ENCODE data around the gene HS6ST3. TPM values are rescaled to one million over a fixed set of nuclear protein-coding genes. Genes with fewer than 3 reads are reported as not detected.

Gene HS6ST3
- total and polyA plus RNA-seq, 2 donors (not counting 3 experiments of a cell fraction or from before 2014, with no cell fraction given): 0.03 to 0.15 TPM

DNA sequence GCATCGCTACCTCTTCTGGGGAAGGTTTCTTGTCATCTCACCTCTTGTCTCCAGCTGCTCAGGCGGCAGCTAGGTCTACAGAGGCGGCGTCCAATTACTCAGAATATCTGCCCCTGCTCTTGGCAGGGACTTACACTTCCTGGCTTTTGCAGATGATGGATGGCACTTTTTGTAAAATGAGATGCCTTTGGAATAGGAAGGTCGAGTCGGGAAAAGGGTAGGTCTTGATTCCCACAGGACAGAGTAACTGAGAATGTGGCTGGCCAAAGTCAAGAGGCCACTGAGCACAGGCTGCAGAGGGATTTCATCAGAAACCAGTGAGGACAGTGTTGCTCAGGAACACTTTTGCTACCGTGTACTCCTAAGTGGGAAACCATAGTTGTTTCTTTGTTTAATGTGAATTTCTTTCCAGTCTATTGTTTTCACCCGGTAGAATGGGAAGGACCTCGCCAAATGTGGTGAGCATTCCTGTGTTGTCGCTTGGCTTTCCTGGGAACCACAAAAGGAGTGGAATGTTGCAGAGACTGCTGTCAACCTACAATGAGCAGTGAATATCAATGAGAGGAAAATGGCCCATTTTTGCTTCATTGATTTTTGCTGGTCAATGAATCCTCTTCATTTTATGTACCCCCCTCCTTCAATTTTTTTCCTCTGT lies 383.7 kb downstream of the HS6ST3 start:
- dilution Hi-C loops (cut with MboI; ENCODE audit: extremely low pct_ligation_motif_present, low sequenced_read_pairs): no loop called here
- no peak for FAIRE-seq

DNA sequence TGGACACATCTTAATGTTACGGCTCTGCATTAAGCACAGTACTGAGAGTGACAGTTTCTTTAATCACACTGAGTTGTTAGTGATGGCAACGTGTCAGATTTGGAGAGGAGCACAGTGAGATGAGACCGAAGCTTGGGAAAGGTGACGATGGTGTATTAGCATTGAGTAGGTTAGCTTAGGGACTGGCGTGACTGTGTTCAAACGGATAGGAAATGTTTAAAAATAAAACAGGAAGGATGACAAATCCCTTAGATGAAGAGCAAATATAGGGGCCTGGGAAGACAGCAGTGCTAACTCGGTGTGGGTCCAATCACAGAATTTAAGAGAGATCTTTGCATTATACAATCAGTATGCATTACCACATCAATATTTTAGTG lies 384.3 kb downstream of the HS6ST3 start:
- H3K9ac ChIP-seq (replicated peaks; ENCODE audit: extremely low read depth, insufficient read depth, low read length): no peak overlapping the region
- H3K9me3 ChIP-seq (replicated peaks; ENCODE audit: control insufficient read depth, insufficient read depth, low read length): no peaks in the 10 kb centered on the region
- BruUV-seq (replicated peaks): no TSS peak
- DNase-seq (ENCODE audit: low read depth, low spot score): no peak
- intact Hi-C loops (cut with micrococcal nuclease): no loop called here
- dilution Hi-C loops (cut with MboI; ENCODE audit: extremely low pct_ligation_motif_present, low sequenced_read_pairs): no loop called here
- no peaks in the 10 kb centered on the region for H3K9me1 ChIP-seq (replicated peaks; ENCODE audit: control insufficient read depth, extremely low read depth, insufficient read depth, low read length)
- H3K4me1 ChIP-seq (ENCODE audit: control insufficient read depth, extremely low read depth, insufficient read depth, low read length): no peaks in the 10 kb centered on the region
- H3K4me3 ChIP-seq (replicated peaks in 1 of 3; ENCODE audit: insufficient read depth in 1 of 3, low read depth in 1 of 3, low read length in 3 of 3): no peak overlapping the region
- ChIA-PET CTCF (no interaction called here), POLR2A (no interaction called here)
- H4K20me1 ChIP-seq (replicated peaks; ENCODE audit: control insufficient read depth, extremely low read depth, insufficient read depth, low read length): no peaks in the 10 kb centered on the region
- no peaks in the 10 kb centered on the region for H3K79me2 ChIP-seq (ENCODE audit: control insufficient read depth, insufficient read depth, low read length)
- no peaks in the 10 kb centered on the region for H3K27me3 ChIP-seq (ENCODE audit: control insufficient read depth in 2 of 2, insufficient read depth in 2 of 2, low read length in 2 of 2)
- TF ChIP-seq, protein P1, sequence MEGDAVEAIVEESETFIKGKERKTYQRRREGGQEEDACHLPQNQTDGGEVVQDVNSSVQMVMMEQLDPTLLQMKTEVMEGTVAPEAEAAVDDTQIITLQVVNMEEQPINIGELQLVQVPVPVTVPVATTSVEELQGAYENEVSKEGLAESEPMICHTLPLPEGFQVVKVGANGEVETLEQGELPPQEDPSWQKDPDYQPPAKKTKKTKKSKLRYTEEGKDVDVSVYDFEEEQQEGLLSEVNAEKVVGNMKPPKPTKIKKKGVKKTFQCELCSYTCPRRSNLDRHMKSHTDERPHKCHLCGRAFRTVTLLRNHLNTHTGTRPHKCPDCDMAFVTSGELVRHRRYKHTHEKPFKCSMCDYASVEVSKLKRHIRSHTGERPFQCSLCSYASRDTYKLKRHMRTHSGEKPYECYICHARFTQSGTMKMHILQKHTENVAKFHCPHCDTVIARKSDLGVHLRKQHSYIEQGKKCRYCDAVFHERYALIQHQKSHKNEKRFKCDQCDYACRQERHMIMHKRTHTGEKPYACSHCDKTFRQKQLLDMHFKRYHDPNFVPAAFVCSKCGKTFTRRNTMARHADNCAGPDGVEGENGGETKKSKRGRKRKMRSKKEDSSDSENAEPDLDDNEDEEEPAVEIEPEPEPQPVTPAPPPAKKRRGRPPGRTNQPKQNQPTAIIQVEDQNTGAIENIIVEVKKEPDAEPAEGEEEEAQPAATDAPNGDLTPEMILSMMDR (IDR thresholded peaks at IDR 0.05; ENCODE audit: extremely low read depth in 1 of 2, insufficient read depth in 1 of 2, low read depth in 1 of 2, low read length in 2 of 2): no peak
- TF ChIP-seq, protein P2, sequence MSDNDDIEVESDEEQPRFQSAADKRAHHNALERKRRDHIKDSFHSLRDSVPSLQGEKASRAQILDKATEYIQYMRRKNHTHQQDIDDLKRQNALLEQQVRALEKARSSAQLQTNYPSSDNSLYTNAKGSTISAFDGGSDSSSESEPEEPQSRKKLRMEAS (IDR thresholded peaks at IDR 0.05; ENCODE audit: insufficient read depth, insufficient read length): no peak
- TF ChIP-seq JUN (IDR thresholded peaks at IDR 0.05; ENCODE audit: borderline replicate concordance, insufficient read depth, insufficient read length, low read depth) (no peak), EZH2 (IDR thresholded peaks at IDR 0.05; ENCODE audit: borderline replicate concordance, low read depth, low read length, severe bottlenecking) (no peak), POLR2A (IDR thresholded peaks at IDR 0.05; ENCODE audit: low read depth, low read length) (no peak), MYC (IDR thresholded peaks at IDR 0.05; ENCODE audit: low read depth, low read length) (no peak), POLR2AphosphoS5 (IDR thresholded peaks at IDR 0.05; ENCODE audit: insufficient read depth, low read depth, low read length) (no peak), GATA2 (IDR thresholded peaks at IDR 0.05; ENCODE audit: insufficient read depth, insufficient read length, low read depth, low read length) (no peak), FOS (IDR thresholded peaks at IDR 0.05; ENCODE audit: borderline replicate concordance, insufficient read depth, low read length) (no peak)
- no peak for FAIRE-seq
- no peak overlapping the region for H3K27ac ChIP-seq (ENCODE audit: insufficient read depth, low read depth, low read length)
- no peak overlapping the region for H3K4me2 ChIP-seq (ENCODE audit: insufficient read depth, low read length)
- no peak overlapping the region for H2AFZ ChIP-seq (ENCODE audit: low read depth, low read length)
- no peaks in the 10 kb centered on the region for H3K36me3 ChIP-seq (ENCODE audit: control insufficient read depth in 2 of 2, extremely low read depth in 1 of 2, insufficient read depth in 2 of 2, low read length in 2 of 2)

More for the DNA sequence above, 383.7 kb downstream of the HS6ST3 start:
- Histone ChIP-seq H3K4me3 (replicated peaks in 1 of 3; ENCODE audit: insufficient read depth in 1 of 3, low read depth in 1 of 3, low read length in 3 of 3) (no peak overlapping the region), H3K79me2 (ENCODE audit: control insufficient read depth, insufficient read depth, low read length) (no peaks in the 10 kb centered on the region), H3K9ac (replicated peaks; ENCODE audit: extremely low read depth, insufficient read depth, low read length) (no peak overlapping the region), H3K27me3 (ENCODE audit: control insufficient read depth in 2 of 2, insufficient read depth in 2 of 2, low read length in 2 of 2) (no peaks in the 10 kb centered on the region), H3K9me1 (replicated peaks; ENCODE audit: control insufficient read depth, extremely low read depth, insufficient read depth, low read length) (no peaks in the 10 kb centered on the region), H3K27ac (ENCODE audit: insufficient read depth, low read depth, low read length) (no peak overlapping the region), H3K4me1 (ENCODE audit: control insufficient read depth, extremely low read depth, insufficient read depth, low read length) (no peaks in the 10 kb centered on the region), H3K36me3 (ENCODE audit: control insufficient read depth in 2 of 2, extremely low read depth in 1 of 2, insufficient read depth in 2 of 2, low read length in 2 of 2) (no peaks in the 10 kb centered on the region), H4K20me1 (replicated peaks; ENCODE audit: control insufficient read depth, extremely low read depth, insufficient read depth, low read length) (no peaks in the 10 kb centered on the region), H2AFZ (ENCODE audit: low read depth, low read length) (no peak overlapping the region), H3K9me3 (replicated peaks; ENCODE audit: control insufficient read depth, insufficient read depth, low read length) (no peaks in the 10 kb centered on the region), H3K4me2 (ENCODE audit: insufficient read depth, low read length) (no peak overlapping the region)
- TF ChIP-seq EZH2 (IDR thresholded peaks at IDR 0.05; ENCODE audit: borderline replicate concordance, low read depth, low read length, severe bottlenecking): no peak
- TF ChIP-seq, protein P1 (IDR thresholded peaks at IDR 0.05; ENCODE audit: extremely low read depth in 1 of 2, insufficient read depth in 1 of 2, low read depth in 1 of 2, low read length in 2 of 2): no peak
- no TSS peak for BruUV-seq (replicated peaks)
- intact Hi-C loops (cut with micrococcal nuclease): no loop called here
- CTCF ChIA-PET: no interaction called here
- DNase-seq (ENCODE audit: low read depth, low spot score): no peak
- POLR2A ChIA-PET: no interaction called here

All from endothelial cell of umbilical vein (primary cell).